ENCODE data around the gene MYO1D.

The MYO1D gene

GRCh38 chr17:32445074-32445415 is 431.9 kb downstream of the MYO1D start:
- DNase-seq: no peak

GRCh38 chr17:32444301-32445073 is 432.4 kb downstream of the MYO1D start, which contains the start of gene PSMD11:
Gene PSMD11 (plus strand): TSS chr17:32444510. CDS start chr17:32444524, 14 bp downstream.
- peak; percentile 98 for DNase-seq

GRCh38 chr17:32443827-32444300 is 433.1 kb downstream of the MYO1D start:
- no peak for DNase-seq
